Measurements from ENCODE around the gene MAD1L1. TPM values are rescaled to one million over a fixed set of nuclear protein-coding genes. Genes with fewer than 3 reads are reported as not detected.

Gene MAD1L1
- total RNA-seq, 1 experiment from 2014 or later, result 50.8 TPM

GRCh38 chr7:2012981-2013380 is 219.8 kb downstream of the MAD1L1 start:
- no peak overlapping the region for H3K4me3 ChIP-seq
- H3K79me2 ChIP-seq (ENCODE audit: low read depth), result no peaks in the 10 kb centered on the region
- no peaks in the 10 kb centered on the region for H3K27me3 ChIP-seq (ENCODE audit: insufficient read depth, low read depth)
- peaks cover 3% of the 10 kb centered on the region; the same call in 1 of the 2 replicates for H4K20me1 ChIP-seq (ENCODE audit: insufficient read depth)
- ChIA-PET CTCF (no interaction called here), POLR2A (ENCODE audit: unreplicated experiment) (no interaction called here)
- H3K9me2 ChIP-seq (ENCODE audit: insufficient read depth), result no peaks in the 10 kb centered on the region
- H3K27ac ChIP-seq, result no peak overlapping the region
- BruUV-seq (replicated peaks), result no TSS peak
- no peaks in the 10 kb centered on the region for H3F3A ChIP-seq (ENCODE audit: insufficient read depth, low read depth)
- no peak overlapping the region for H3K4me2 ChIP-seq
- H2AFZ ChIP-seq, result no peak overlapping the region
- DNase-seq, result no peak
- no peak for TF ChIP-seq EZH2 (IDR thresholded peaks at IDR 0.05; ENCODE audit: low read depth)
- TF ChIP-seq CTCF (conservative IDR thresholded peaks at IDR 0.05), result no peak
- H3K4me1 ChIP-seq (replicated peaks; ENCODE audit: insufficient read depth), result no peaks in the 10 kb centered on the region
- no peaks in the 10 kb centered on the region for H3K36me3 ChIP-seq (ENCODE audit: low read depth)
- H3K9me3 ChIP-seq (ENCODE audit: insufficient read depth, low read depth), result no peaks in the 10 kb centered on the region
- intact Hi-C loops (cut with micrococcal nuclease; ENCODE audit: unreplicated experiment), result no loop called here

- Histone ChIP-seq H3F3A (ENCODE audit: insufficient read depth, low read depth) (no peaks in the 10 kb centered on the region), H3K27ac (no peak overlapping the region), H3K4me2 (no peak overlapping the region), H3K27me3 (ENCODE audit: insufficient read depth, low read depth) (no peaks in the 10 kb centered on the region), H3K4me3 (no peak overlapping the region), H4K20me1 (ENCODE audit: insufficient read depth) (no peaks in the 10 kb centered on the region), H3K9me3 (ENCODE audit: insufficient read depth, low read depth) (no peaks in the 10 kb centered on the region), H3K36me3 (ENCODE audit: low read depth) (no peaks in the 10 kb centered on the region), H3K4me1 (replicated peaks; ENCODE audit: insufficient read depth) (no peaks in the 10 kb centered on the region), H3K9me2 (ENCODE audit: insufficient read depth) (no peaks in the 10 kb centered on the region), H3K79me2 (ENCODE audit: low read depth) (no peaks in the 10 kb centered on the region), H2AFZ (no peak overlapping the region)
- DNase-seq, result no peak
- POLR2A ChIA-PET (ENCODE audit: unreplicated experiment), result no interaction called here
- intact Hi-C loops (cut with micrococcal nuclease; ENCODE audit: unreplicated experiment), result no loop called here
- BruUV-seq (replicated peaks), result no TSS peak
- no peak for TF ChIP-seq CTCF (conservative IDR thresholded peaks at IDR 0.05)
- no peak for TF ChIP-seq EZH2 (IDR thresholded peaks at IDR 0.05; ENCODE audit: low read depth)
- CTCF ChIA-PET, result no interaction called here
These were observed 220.5 kb downstream of the MAD1L1 start for GRCh38 chr7:2012044-2012900.

- CTCF ChIA-PET, result no interaction called here
- Histone ChIP-seq H3K4me1 (replicated peaks; ENCODE audit: insufficient read depth) (no peaks in the 10 kb centered on the region), H3F3A (ENCODE audit: insufficient read depth, low read depth) (no peaks in the 10 kb centered on the region), H3K27me3 (ENCODE audit: insufficient read depth, low read depth) (no peaks in the 10 kb centered on the region), H4K20me1 (ENCODE audit: insufficient read depth) (no peaks in the 10 kb centered on the region), H3K4me2 (no peak overlapping the region), H3K27ac (no peak overlapping the region), H3K9me3 (ENCODE audit: insufficient read depth, low read depth) (no peaks in the 10 kb centered on the region), H3K36me3 (ENCODE audit: low read depth) (no peaks in the 10 kb centered on the region), H3K79me2 (ENCODE audit: low read depth) (no peaks in the 10 kb centered on the region), H2AFZ (no peak overlapping the region), H3K4me3 (no peak overlapping the region), H3K9me2 (ENCODE audit: insufficient read depth) (no peaks in the 10 kb centered on the region)
- POLR2A ChIA-PET (ENCODE audit: unreplicated experiment), result no interaction called here
- no peak for DNase-seq
- no TSS peak for BruUV-seq (replicated peaks)
- intact Hi-C loops (cut with micrococcal nuclease; ENCODE audit: unreplicated experiment), result no loop called here
- TF ChIP-seq EZH2 (IDR thresholded peaks at IDR 0.05; ENCODE audit: low read depth), result no peak
- no peak for TF ChIP-seq CTCF (conservative IDR thresholded peaks at IDR 0.05)
These were observed 221.3 kb downstream of the MAD1L1 start for GRCh38 chr7:2011266-2012043.

Data from PC-9 (cell line).